ENCODE data around the gene NAV1.
"Not testable (repeated sequence)": the region's sequence is repeated elsewhere in the genome, so short reads cannot be mapped to it uniquely, and the experiment has no call there.

- TF ChIP-seq CTCF (IDR thresholded peaks at IDR 0.05; ENCODE audit: insufficient read depth, low read length); GABPA (IDR thresholded peaks at IDR 0.05; ENCODE audit: low read depth); POLR2AphosphoS5 (IDR thresholded peaks at IDR 0.05; ENCODE audit: low read depth): not testable (repeated sequence)
- TF ChIP-seq, protein P1, sequence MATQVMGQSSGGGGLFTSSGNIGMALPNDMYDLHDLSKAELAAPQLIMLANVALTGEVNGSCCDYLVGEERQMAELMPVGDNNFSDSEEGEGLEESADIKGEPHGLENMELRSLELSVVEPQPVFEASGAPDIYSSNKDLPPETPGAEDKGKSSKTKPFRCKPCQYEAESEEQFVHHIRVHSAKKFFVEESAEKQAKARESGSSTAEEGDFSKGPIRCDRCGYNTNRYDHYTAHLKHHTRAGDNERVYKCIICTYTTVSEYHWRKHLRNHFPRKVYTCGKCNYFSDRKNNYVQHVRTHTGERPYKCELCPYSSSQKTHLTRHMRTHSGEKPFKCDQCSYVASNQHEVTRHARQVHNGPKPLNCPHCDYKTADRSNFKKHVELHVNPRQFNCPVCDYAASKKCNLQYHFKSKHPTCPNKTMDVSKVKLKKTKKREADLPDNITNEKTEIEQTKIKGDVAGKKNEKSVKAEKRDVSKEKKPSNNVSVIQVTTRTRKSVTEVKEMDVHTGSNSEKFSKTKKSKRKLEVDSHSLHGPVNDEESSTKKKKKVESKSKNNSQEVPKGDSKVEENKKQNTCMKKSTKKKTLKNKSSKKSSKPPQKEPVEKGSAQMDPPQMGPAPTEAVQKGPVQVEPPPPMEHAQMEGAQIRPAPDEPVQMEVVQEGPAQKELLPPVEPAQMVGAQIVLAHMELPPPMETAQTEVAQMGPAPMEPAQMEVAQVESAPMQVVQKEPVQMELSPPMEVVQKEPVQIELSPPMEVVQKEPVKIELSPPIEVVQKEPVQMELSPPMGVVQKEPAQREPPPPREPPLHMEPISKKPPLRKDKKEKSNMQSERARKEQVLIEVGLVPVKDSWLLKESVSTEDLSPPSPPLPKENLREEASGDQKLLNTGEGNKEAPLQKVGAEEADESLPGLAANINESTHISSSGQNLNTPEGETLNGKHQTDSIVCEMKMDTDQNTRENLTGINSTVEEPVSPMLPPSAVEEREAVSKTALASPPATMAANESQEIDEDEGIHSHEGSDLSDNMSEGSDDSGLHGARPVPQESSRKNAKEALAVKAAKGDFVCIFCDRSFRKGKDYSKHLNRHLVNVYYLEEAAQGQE (IDR thresholded peaks at IDR 0.05; ENCODE audit: insufficient replicate concordance, low read depth) = not testable (repeated sequence)
Observed at GRCh38 chr1:201520046-201520575, 18.8 kb upstream of the NAV1 start.

Data from HL-60 (cell line).